Liver (tissue), 3 donors: ENCODE measurements around the gene CCL16.

Source experiments
- FOXA1 ChIP-seq: IDR thresholded peaks from 2 replicates; pipeline ENCODE4 v1.6.1; 2016; ENCODE audit warnings: antibody characterized with exemption
- GABPA ChIP-seq, 2 donors: IDR thresholded peaks in 1 of 2; conservative IDR thresholded peaks in 1 of 2; 2 replicates each; pipeline ENCODE4 v1.6.1; 2016; ENCODE audit warnings: antibody characterized with exemption in 2 of 2, mild to moderate bottlenecking in 1 of 2, moderate library complexity in 1 of 2
- JUND ChIP-seq, 2 donors: IDR thresholded peaks; 2 replicates each; pipeline ENCODE4 v1.6.1; 2016; ENCODE audit warnings: antibody characterized with exemption in 2 of 2
- RAD21 ChIP-seq, 2 donors: IDR thresholded peaks; 2 replicates each; pipeline ENCODE4 v1.6.1; 2016; ENCODE audit warnings: antibody characterized with exemption in 2 of 2, mild to moderate bottlenecking in 2 of 2
- TAF1 ChIP-seq: conservative IDR thresholded peaks from 2 replicates; pipeline ENCODE4 v1.6.1; 2016; ENCODE audit warnings: antibody characterized with exemption, mild to moderate bottlenecking
- YY1 ChIP-seq: IDR thresholded peaks from 2 replicates; pipeline ENCODE4 v1.6.1; 2016; ENCODE audit warnings: antibody characterized with exemption, mild to moderate bottlenecking
- TF ChIP-seq, protein P1 (sequence below): fragments of 150-350 bp; IDR thresholded peaks from 2 replicates; pipeline ENCODE4 v1.5.1; 2017; ENCODE audit warnings: improper control_type of control experiment, low read depth, low read length; ENCODE audit not compliant: missing input control
- TF ChIP-seq, protein P2 (sequence below): IDR thresholded peaks from 2 replicates; pipeline ENCODE4 v1.6.1; 2016; ENCODE audit warnings: antibody characterized with exemption
- TF ChIP-seq, protein P3 (sequence below): IDR thresholded peaks from 2 replicates; pipeline ENCODE4 v1.6.1; 2016; ENCODE audit warnings: antibody characterized with exemption, mild to moderate bottlenecking
- donor health status: healthy.
- donor health status: healthy.

DNA sequence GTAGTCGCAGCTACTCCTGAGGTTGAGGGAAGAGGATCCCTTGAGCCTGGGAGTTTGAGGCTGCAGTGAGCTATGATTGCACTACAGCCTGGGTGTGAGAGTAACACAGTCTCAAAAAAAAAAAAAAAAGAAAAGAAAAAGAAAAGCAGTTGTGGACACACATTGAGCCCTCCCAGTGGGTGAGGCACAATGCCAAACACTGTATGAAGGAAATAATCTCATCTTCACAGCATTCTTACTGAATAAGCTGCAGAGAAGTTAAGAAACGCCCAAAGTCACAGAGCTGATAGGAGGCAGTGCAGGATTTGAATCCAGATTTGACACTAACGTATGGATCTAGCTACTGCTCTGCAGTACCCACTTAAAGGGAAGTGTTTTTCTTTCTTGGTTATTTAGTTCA is 31.9 kb downstream of the CCL16 start:
- TF ChIP-seq, protein P1, sequence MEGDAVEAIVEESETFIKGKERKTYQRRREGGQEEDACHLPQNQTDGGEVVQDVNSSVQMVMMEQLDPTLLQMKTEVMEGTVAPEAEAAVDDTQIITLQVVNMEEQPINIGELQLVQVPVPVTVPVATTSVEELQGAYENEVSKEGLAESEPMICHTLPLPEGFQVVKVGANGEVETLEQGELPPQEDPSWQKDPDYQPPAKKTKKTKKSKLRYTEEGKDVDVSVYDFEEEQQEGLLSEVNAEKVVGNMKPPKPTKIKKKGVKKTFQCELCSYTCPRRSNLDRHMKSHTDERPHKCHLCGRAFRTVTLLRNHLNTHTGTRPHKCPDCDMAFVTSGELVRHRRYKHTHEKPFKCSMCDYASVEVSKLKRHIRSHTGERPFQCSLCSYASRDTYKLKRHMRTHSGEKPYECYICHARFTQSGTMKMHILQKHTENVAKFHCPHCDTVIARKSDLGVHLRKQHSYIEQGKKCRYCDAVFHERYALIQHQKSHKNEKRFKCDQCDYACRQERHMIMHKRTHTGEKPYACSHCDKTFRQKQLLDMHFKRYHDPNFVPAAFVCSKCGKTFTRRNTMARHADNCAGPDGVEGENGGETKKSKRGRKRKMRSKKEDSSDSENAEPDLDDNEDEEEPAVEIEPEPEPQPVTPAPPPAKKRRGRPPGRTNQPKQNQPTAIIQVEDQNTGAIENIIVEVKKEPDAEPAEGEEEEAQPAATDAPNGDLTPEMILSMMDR: no peak
- TF ChIP-seq RAD21 (IDR thresholded peaks at IDR 0.05) (no peak), TAF1 (no peak), YY1 (no peak), GABPA (IDR thresholded peaks at IDR 0.05 in 1 of 2, conservative IDR thresholded peaks at IDR 0.05 in 1 of 2) (no peak), FOXA1 (no peak), JUND (IDR thresholded peaks at IDR 0.05) (no peak)
- TF ChIP-seq, protein P2, sequence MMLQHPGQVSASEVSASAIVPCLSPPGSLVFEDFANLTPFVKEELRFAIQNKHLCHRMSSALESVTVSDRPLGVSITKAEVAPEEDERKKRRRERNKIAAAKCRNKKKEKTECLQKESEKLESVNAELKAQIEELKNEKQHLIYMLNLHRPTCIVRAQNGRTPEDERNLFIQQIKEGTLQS: no peak
- TF ChIP-seq, protein P3, sequence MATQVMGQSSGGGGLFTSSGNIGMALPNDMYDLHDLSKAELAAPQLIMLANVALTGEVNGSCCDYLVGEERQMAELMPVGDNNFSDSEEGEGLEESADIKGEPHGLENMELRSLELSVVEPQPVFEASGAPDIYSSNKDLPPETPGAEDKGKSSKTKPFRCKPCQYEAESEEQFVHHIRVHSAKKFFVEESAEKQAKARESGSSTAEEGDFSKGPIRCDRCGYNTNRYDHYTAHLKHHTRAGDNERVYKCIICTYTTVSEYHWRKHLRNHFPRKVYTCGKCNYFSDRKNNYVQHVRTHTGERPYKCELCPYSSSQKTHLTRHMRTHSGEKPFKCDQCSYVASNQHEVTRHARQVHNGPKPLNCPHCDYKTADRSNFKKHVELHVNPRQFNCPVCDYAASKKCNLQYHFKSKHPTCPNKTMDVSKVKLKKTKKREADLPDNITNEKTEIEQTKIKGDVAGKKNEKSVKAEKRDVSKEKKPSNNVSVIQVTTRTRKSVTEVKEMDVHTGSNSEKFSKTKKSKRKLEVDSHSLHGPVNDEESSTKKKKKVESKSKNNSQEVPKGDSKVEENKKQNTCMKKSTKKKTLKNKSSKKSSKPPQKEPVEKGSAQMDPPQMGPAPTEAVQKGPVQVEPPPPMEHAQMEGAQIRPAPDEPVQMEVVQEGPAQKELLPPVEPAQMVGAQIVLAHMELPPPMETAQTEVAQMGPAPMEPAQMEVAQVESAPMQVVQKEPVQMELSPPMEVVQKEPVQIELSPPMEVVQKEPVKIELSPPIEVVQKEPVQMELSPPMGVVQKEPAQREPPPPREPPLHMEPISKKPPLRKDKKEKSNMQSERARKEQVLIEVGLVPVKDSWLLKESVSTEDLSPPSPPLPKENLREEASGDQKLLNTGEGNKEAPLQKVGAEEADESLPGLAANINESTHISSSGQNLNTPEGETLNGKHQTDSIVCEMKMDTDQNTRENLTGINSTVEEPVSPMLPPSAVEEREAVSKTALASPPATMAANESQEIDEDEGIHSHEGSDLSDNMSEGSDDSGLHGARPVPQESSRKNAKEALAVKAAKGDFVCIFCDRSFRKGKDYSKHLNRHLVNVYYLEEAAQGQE: no peak
